A549 (cell line): Measurements from ENCODE around the gene RAD54L. TPM values are rescaled to one million over a fixed set of nuclear protein-coding genes. Genes with fewer than 3 reads are reported as not detected.

ENCODE experiments used
- ATAC-seq, 2 experiments: fragments of 200-7000 bp in 1 of 2; fragments of >200 bp in 1 of 2; cut with Nextera tagmentation in 1 of 2; cut with Tn5 transposase in 1 of 2; 3 replicates each; pipeline versions ENCODE4 v1.8.0 to v1.9.1; 2018 to 2020; ENCODE audit warnings: mild to moderate bottlenecking in 1 of 2, moderate library complexity in 1 of 2
- CTCF ChIA-PET: fragments of 300-600 bp; sonication (Branson Sonifier 250); formaldehyde crosslinking; extraction: SDS; loops from one replicate; lab custom pipeline; 2021; ENCODE audit warnings: antibody characterized with exemption, inconsistent platforms; lab: Yijun Ruan, JAX
- POLR2A ChIA-PET: fragments of 350-600 bp; formaldehyde crosslinking; extraction: SDS; loops from one replicate; lab custom pipeline; 2021; ENCODE audit warnings: antibody characterized with exemption, inconsistent platforms; lab: Yijun Ruan, JAX
- DNase-seq, 2 experiments: peaks; one replicate each; pipeline versions ENCODE4 v3.0.0 to v3.0.0-alpha.2; 2011 to 2016; ENCODE audit warnings: low read depth in 1 of 2, low spot score in 1 of 2
- FAIRE-seq: peaks from 2 replicates; lab custom pipeline; 2011; peaks lifted over from hg19 to GRCh38; lab: Jason Lieb, UNC
- H3K27ac ChIP-seq, 2 experiments: fragments of >200 bp; sonication (Bioruptor Twin); formaldehyde crosslinking; 3 replicates each; pipeline ENCODE4 v1.5.1; 2016 to 2017
- H3K4me1 ChIP-seq: fragments of >200 bp; sonication (Bioruptor Twin); formaldehyde crosslinking; 3 replicates; pipeline ENCODE4 v1.6.1; 2016
- H3K4me2 ChIP-seq: fragments of >200 bp; sonication (Bioruptor Twin); formaldehyde crosslinking; 3 replicates; pipeline ENCODE4 v1.6.1; 2016
- H3K4me3 ChIP-seq: fragments of >200 bp; sonication (Bioruptor Twin); formaldehyde crosslinking; 3 replicates; pipeline ENCODE4 v1.5.1; 2016
- H3K9me3 ChIP-seq: fragments of >200 bp; sonication (Bioruptor Twin); formaldehyde crosslinking; 3 replicates; pipeline ENCODE4 v1.6.1; 2016
- BHLHE40 ChIP-seq: IDR thresholded peaks from 2 replicates; pipeline ENCODE4 v1.6.1; 2012; ENCODE audit warnings: low read depth, low read length, inconsistent platforms
- CEBPB ChIP-seq, 2 experiments: fragments of >200 bp in 1 of 2; sonication (Bioruptor Twin) in 1 of 2; formaldehyde crosslinking in 1 of 2; IDR thresholded peaks; 2 replicates each; pipeline ENCODE4 v1.6.1; 2012 to 2016
- CHD2 ChIP-seq: fragments of 150-350 bp; IDR thresholded peaks from 2 replicates; pipeline ENCODE4 v1.6.1; 2014; ENCODE audit warnings: low read length; ENCODE audit not compliant: partially characterized antibody
- EHF ChIP-seq: fragments of 250-450 bp; sonication (Bioruptor Pico); IDR thresholded peaks from 2 replicates; pipeline ENCODE4 v1.5.0; 2020; ENCODE audit warnings: mild to moderate bottlenecking
- FOSB ChIP-seq: fragments of 250-450 bp; sonication (Bioruptor Pico); IDR thresholded peaks from 2 replicates; pipeline ENCODE4 v1.5.0; 2020; ENCODE audit warnings: mild to moderate bottlenecking, moderate library complexity
- FOSL2 ChIP-seq, 2 experiments: fragments of 450-650 bp in 1 of 2; fragments of >200 bp in 1 of 2; sonication (Bioruptor Twin) in 1 of 2; formaldehyde crosslinking; IDR thresholded peaks; 2 replicates each; pipeline versions ENCODE4 v1.5.0 to v1.6.1; 2016 to 2020; ENCODE audit warnings: mild to moderate bottlenecking in 1 of 2, moderate library complexity in 1 of 2
- HDAC2 ChIP-seq: fragments of 200-600 bp; sonication (generic); IDR thresholded peaks from 2 replicates; pipeline ENCODE4 v1.6.1; 2016
- HEYL ChIP-seq: fragments of 250-450 bp; sonication (Bioruptor Pico); IDR thresholded peaks from 2 replicates; pipeline ENCODE4 v1.8.0; 2021; ENCODE audit warnings: mild to moderate bottlenecking, moderate library complexity
- HOXA7 ChIP-seq: fragments of 250-450 bp; sonication (Bioruptor Pico); IDR thresholded peaks from 2 replicates; pipeline ENCODE4 v1.5.0; 2020; ENCODE audit warnings: mild to moderate bottlenecking, moderate library complexity
- HOXB5 ChIP-seq: fragments of 250-450 bp; sonication (Bioruptor Pico); IDR thresholded peaks from 2 replicates; pipeline ENCODE4 v1.5.0; 2020; ENCODE audit warnings: mild to moderate bottlenecking, moderate library complexity
- JUNB ChIP-seq: fragments of >200 bp; sonication (Bioruptor Twin); formaldehyde crosslinking; IDR thresholded peaks from 2 replicates; pipeline ENCODE4 v1.6.1; 2016
- KDM1A ChIP-seq: fragments of 200-600 bp; sonication (generic); IDR thresholded peaks from 2 replicates; pipeline ENCODE4 v1.6.1; 2016; ENCODE audit warnings: low read depth, mild to moderate bottlenecking
- MAFK ChIP-seq: fragments of 450-650 bp; IDR thresholded peaks from 2 replicates; pipeline ENCODE4 v1.6.1; 2014; ENCODE audit not compliant: partially characterized antibody
- MAZ ChIP-seq: fragments of 150-350 bp; IDR thresholded peaks from 2 replicates; pipeline ENCODE4 v1.6.1; 2014; ENCODE audit warnings: antibody characterized with exemption, low read depth, low read length, borderline replicate concordance
- NFE2L2 ChIP-seq: fragments of 150-350 bp; conservative IDR thresholded peaks from 2 replicates; pipeline ENCODE4 v1.6.1; 2014; ENCODE audit warnings: low read length
- POLR2AphosphoS2 ChIP-seq: conservative IDR thresholded peaks from 2 replicates; pipeline ENCODE4 v1.6.1; 2012; ENCODE audit warnings: low read length, improper control_type of control experiment, inconsistent platforms
- RCOR1 ChIP-seq: fragments of 150-350 bp; IDR thresholded peaks from 2 replicates; pipeline ENCODE4 v1.6.1; 2014; ENCODE audit warnings: antibody characterized with exemption, low read length, low read depth
- RFX5 ChIP-seq: fragments of 450-650 bp; IDR thresholded peaks from 2 replicates; pipeline ENCODE4 v1.7.1; 2014; ENCODE audit warnings: antibody characterized with exemption, mild to moderate bottlenecking, moderate library complexity
- SREBF2 ChIP-seq: fragments of 450-650 bp; IDR thresholded peaks from 2 replicates; pipeline ENCODE4 v1.6.1; 2014; ENCODE audit warnings: mild to moderate bottlenecking, moderate library complexity
- TP53 ChIP-seq: fragments of 250-450 bp; sonication (Bioruptor Pico); IDR thresholded peaks from 2 replicates; pipeline ENCODE4 v1.5.0; 2021; ENCODE audit warnings: mild to moderate bottlenecking, moderate library complexity
- WGBS: methylation state at CpG from one replicate; pipeline ENCODE4 v1.1.6; 2017; ENCODE audit errors: missing lambda C conversion rate; 5-methylcytosine and 5-hydroxymethylcytosine counted together
- polyA plus RNA-seq, 4 experiments: library from polyadenylated mRNA; depleted of rRNA in 3 of 4; stranded (reverse); fragments of >200 nt; fragmentation: RNase III in 1 of 4; extraction: RNeasy Plus Mini Kit Qiagen cat#74134 plus additional on column Dnase treatment in 1 of 4; gene quantifications; 2 replicates in 3 of 4; 3 replicates in 1 of 4; pipeline ENCODE4 v1.2.3, GENCODE V29; 2011 to 2017
- TF ChIP-seq, protein P1 (sequence below): fragments of 250-450 bp; sonication (Bioruptor Pico); IDR thresholded peaks from 2 replicates; pipeline ENCODE4 v1.5.0; 2020; ENCODE audit warnings: low read depth, mild to moderate bottlenecking, moderate library complexity
- TF ChIP-seq, protein P2 (sequence below): IDR thresholded peaks from 2 replicates; pipeline ENCODE4 v1.6.1; 2012
- TF ChIP-seq, protein P3 (sequence below): fragments of 250-450 bp; sonication (Bioruptor Pico); IDR thresholded peaks from 2 replicates; pipeline ENCODE4 v1.5.0; 2021; ENCODE audit warnings: mild to moderate bottlenecking, moderate library complexity, borderline replicate concordance

RAD54L gene
- polyA plus RNA-seq, 2 of the 4 experiments (the other 2 are of a cell fraction), result 10.9 to 14.0 TPM

DNA sequence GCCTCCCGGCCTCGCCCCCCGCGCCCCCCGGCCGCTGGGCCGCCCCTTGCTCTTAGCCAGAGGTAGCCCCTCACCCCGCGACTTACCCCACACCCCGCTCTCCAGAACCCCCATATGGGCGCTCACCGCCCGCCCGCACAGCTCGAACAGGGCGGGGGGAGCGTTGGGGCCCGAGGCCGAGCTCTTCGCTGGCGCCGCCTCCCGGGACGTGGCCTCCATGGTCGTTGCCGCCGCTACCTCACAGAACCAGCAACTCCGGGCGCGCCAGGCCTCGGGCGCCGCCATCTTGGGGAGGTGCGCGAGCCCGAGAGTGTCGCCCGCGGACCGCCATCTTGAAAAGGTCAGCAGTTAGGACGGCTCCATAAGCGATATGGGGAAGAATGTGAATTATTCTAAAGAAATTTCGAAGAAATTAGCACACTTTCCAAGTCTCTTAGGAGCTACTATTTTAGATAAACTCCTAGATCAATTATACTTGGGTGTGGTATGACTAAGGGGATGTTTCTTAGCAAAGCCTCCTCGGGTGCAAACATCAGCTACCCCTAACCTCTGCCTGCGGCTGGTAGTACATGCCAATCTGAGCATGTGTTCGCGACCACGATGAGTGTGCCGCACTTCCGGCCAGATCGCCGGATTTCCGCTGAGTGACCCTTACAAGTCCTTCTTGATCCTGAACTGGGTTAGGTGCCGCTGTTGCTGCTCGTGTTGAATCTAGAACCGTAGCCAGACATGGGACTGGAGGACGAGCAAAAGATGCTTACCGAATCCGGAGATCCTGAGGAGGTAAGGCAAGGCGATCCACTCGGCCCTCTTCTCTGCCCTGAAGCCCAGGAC, 55.7 kb downstream of the RAD54L start, which contains the start of the genes LRRC41 and UQCRH (continued):
- TF ChIP-seq BHLHE40, result peak; percentile 79

DNA sequence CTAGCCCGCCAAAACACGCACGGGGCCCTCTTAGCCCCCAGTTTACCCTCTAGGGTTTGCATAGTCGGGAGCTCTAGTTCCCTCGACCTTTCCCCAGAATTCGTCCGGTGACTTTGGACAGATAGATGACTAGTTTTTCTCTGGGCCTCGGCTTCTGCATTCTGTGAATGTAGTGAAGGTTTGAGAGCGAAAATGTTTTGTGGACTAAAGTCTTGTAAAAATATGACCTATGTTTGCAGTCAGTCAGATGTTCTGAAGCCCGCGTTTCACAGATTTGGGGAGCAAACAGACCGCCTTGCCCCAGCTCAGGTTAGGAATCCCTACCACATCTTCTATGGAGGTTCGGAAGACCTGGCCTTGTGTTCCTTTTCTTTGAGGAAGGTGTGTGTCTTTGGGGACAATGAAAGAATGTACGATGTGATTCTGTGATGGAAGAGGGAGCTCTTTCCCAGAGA, 56.3 kb downstream of the RAD54L start:
- ATAC-seq, result peak; percentile 38 to 48
- POLR2A ChIA-PET, result interaction anchor here (0.7 to 1.9 kb wide), 4 partner anchors 37 to 172 kb away, joined by 3 to 14 read pairs (median 6); partner anchors contain the start of genes NSUN4, PIK3R3 and RAD54L
- 0% methylated on average over 14 of the region's 14 CpGs for WGBS
- Histone ChIP-seq H3K9me3 (no peaks in the 10 kb centered on the region), H3K4me2 (peak overlapping the region; percentile 90), H3K27ac (peak overlapping the region; percentile 98 to 99), H3K4me1 (peaks cover 28% of the 10 kb centered on the region; the same call in 2 of the 3 replicates), H3K4me3 (peak overlapping the region; percentile 84)
- DNase-seq, result no peak
- TF ChIP-seq MAFK (no peak), CEBPB (IDR thresholded peaks at IDR 0.05) (no peak), POLR2AphosphoS2 (no peak), CHD2 (no peak), RCOR1 (no peak), HOXB5 (CRISPR knock-in tag) (no peak)
- CTCF ChIA-PET, result interaction anchor here (0.8 to 2.6 kb wide), 4 partner anchors 17 to 44 kb away, joined by 3 to 17 read pairs (median 5); partner anchors contain the start of gene NSUN4
- FAIRE-seq, result no peak

DNA sequence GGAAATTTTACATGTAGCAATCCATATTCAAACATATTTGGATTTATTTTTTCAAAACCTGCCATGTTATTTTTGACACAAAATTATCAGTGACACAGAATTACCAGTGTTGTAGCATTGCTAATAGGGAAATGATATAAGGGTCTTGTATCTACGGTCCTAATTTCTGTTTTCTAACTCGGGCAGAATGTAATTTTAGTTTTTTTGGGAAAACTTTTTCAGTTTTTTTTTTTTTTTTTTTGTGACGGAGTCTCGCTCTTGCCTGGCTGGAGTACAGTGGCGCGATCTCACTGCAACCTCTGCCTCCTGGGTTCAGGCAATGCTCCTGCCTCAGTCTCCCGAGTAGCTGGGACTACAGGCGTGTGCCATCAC, 58.6 kb downstream of the RAD54L start:
- Histone ChIP-seq H3K27ac (no peak overlapping the region), H3K4me1 (peaks cover 22% of the 10 kb centered on the region; the same call in 2 of the 3 replicates), H3K4me2 (0 out of 3 replicates have a peak overlapping the region, but pooled peaks have one; percentile 90), H3K9me3 (no peaks in the 10 kb centered on the region), H3K4me3 (no peak overlapping the region)
- no peak for DNase-seq
- POLR2A ChIA-PET, result no interaction called here
- no peak for ATAC-seq
- CTCF ChIA-PET, result no interaction called here
- TF ChIP-seq MAZ (no peak), RCOR1 (no peak), EHF (no peak), HDAC2 (no peak), JUNB (no peak), HOXA7 (no peak), FOSB (CRISPR knock-in tag) (no peak), TP53 (CRISPR knock-in tag) (no peak), KDM1A (no peak), FOSL2 (IDR thresholded peaks at IDR 0.05) (no peak), FOSL2 (CRISPR knock-in tag; IDR thresholded peaks at IDR 0.05) (no peak)
- TF ChIP-seq, protein P1, sequence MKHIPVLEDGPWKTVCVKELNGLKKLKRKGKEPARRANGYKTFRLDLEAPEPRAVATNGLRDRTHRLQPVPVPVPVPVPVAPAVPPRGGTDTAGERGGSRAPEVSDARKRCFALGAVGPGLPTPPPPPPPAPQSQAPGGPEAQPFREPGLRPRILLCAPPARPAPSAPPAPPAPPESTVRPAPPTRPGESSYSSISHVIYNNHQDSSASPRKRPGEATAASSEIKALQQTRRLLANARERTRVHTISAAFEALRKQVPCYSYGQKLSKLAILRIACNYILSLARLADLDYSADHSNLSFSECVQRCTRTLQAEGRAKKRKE, result no peak
- WGBS, result 84% methylated on average over 7 of the region's 8 CpGs
- no peak for FAIRE-seq

DNA sequence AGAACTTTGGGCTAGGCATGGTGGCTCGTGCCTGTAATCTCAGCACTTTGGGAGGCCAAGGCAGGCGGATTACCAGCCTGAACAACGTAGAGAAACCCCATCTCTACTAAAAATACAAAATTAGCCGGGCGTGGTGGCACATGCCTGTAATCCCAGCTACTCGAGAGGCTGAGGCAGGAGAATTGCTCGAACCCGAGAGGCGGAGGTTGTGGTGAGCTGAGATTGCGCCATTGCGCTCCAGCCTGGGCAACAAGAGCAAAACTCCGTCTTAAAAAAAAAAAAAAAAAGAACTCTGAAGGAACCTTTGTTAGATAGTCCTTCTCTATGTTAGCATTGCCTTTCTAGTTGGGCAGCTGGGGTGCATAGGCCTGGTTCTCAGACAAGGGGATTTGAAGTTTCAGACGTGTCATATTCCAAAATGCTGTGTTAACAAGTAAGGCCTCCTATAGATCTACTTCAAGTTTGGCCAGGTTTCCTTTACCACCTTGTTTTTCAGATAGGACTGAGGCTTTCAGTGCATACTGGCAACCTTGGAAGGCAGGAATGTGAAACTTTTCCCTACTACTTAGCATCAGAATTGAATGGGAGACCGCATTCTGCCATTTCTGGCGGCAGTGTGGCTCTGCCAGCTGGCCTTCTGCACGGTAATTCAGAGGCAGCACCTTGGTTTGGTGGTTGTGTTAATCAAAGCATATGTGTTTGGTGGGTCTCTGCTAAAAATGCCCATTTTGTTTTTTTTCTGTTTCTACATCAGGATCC, 62.0 kb downstream of the RAD54L start:
- no peak for FAIRE-seq
- POLR2A ChIA-PET, result no interaction called here
- no peak for DNase-seq
- 94% methylated on average over 15 of the region's 16 CpGs for WGBS
- H3K4me1 ChIP-seq, result peaks cover 21% of the 10 kb centered on the region; the same call in 1 of the 3 replicates
- no peak for ATAC-seq
- no peaks in the 10 kb centered on the region for H3K9me3 ChIP-seq
- no peak overlapping the region for H3K27ac ChIP-seq
- no peak overlapping the region for H3K4me3 ChIP-seq
- TF ChIP-seq, protein P2, sequence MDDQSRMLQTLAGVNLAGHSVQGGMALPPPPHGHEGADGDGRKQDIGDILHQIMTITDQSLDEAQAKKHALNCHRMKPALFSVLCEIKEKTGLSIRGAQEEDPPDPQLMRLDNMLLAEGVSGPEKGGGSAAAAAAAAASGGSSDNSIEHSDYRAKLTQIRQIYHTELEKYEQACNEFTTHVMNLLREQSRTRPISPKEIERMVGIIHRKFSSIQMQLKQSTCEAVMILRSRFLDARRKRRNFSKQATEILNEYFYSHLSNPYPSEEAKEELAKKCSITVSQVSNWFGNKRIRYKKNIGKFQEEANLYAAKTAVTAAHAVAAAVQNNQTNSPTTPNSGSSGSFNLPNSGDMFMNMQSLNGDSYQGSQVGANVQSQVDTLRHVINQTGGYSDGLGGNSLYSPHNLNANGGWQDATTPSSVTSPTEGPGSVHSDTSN, result no peak
- TF ChIP-seq RCOR1 (no peak), MAFK (no peak), HEYL (no peak), MAZ (no peak), RFX5 (no peak), SREBF2 (no peak), JUNB (no peak), NFE2L2 (no peak), EHF (no peak)
- TF ChIP-seq, protein P1, result no peak
- TF ChIP-seq, protein P3, sequence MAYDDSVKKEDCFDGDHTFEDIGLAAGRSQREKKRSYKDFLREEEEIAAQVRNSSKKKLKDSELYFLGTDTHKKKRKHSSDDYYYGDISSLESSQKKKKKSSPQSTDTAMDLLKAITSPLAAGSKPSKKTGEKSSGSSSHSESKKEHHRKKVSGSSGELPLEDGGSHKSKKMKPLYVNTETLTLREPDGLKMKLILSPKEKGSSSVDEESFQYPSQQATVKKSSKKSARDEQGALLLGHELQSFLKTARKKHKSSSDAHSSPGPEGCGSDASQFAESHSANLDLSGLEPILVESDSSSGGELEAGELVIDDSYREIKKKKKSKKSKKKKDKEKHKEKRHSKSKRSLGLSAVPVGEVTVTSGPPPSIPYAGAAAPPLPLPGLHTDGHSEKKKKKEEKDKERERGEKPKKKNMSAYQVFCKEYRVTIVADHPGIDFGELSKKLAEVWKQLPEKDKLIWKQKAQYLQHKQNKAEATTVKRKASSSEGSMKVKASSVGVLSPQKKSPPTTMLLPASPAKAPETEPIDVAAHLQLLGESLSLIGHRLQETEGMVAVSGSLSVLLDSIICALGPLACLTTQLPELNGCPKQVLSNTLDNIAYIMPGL, result no peak
- TF ChIP-seq, all 56 proteins: peak for 0
- CTCF ChIA-PET, result interaction anchor here (1.0 kb wide), 1 partner anchor 38 kb away, joined by 4 read pairs; no protein-coding TSS in a partner anchor
- no peak overlapping the region for H3K4me2 ChIP-seq
